Muscle of leg (tissue), 11 donors: ENCODE results near the gene CCDC6. TPM values are rescaled to one million over a fixed set of nuclear protein-coding genes. Genes with fewer than 3 reads are reported as not detected.

Source experiments
- DNase-seq: peaks from one replicate; pipeline ENCODE4 v3.0.0; 2013
- H3K27ac ChIP-seq: one replicate; pipeline ENCODE4 v1.5.1; 2013; ENCODE audit warnings: mild to moderate bottlenecking, low read length, control low read depth
- H3K27me3 ChIP-seq: one replicate; pipeline ENCODE4 v1.6.1; 2013; ENCODE audit warnings: low read length; ENCODE audit not compliant: control insufficient read depth, insufficient read depth
- H3K36me3 ChIP-seq: one replicate; pipeline ENCODE4 v1.6.1; 2013; ENCODE audit warnings: low read length; ENCODE audit not compliant: control insufficient read depth, insufficient read depth
- H3K4me1 ChIP-seq: one replicate; pipeline ENCODE4 v1.6.1; 2013; ENCODE audit warnings: low read length; ENCODE audit not compliant: control insufficient read depth, insufficient read depth
- H3K4me3 ChIP-seq: one replicate; pipeline ENCODE4 v1.5.1; 2013; ENCODE audit warnings: low read length, control low read depth
- H3K9me3 ChIP-seq: replicated peaks from 2 replicates; pipeline ENCODE4 v1.6.1; 2013; ENCODE audit warnings: low read depth, low read length; ENCODE audit not compliant: control insufficient read depth
- WGBS: methylation state at CpG from one replicate; pipeline ENCODE4 v1.1.5; 2013; ENCODE audit warnings: missing lambda C conversion rate; ENCODE audit not compliant: insufficient coverage; 5-methylcytosine and 5-hydroxymethylcytosine counted together
- polyA plus RNA-seq, 8 donors: library from polyadenylated mRNA; unstranded; fragments of 120-200 nt; gene quantifications; one replicate each; pipeline versions ENCODE4 v1.2.1 to v1.2.3, GENCODE V29; 2013; ENCODE audit warnings: inconsistent platforms in 1 of 8, low replicate concordance in 1 of 8; ENCODE audit not compliant: insufficient read length in 8 of 8, insufficient read depth in 1 of 8
- total RNA-seq: library from RNA; stranded (reverse); fragments of 120-200 nt; gene quantifications from one replicate; pipeline ENCODE4 v1.2.4, GENCODE V29; 2013

Gene CCDC6
- total and polyA plus RNA-seq, 9 donors: 13.5 to 23.2 (median 18.4) TPM

GRCh38 chr10:59898125-59898835, 8.1 kb downstream of the CCDC6 start:
- Histone ChIP-seq H3K4me1 (peaks cover 13% of the 10 kb centered on the region), H3K27me3 (no peaks in the 10 kb centered on the region), H3K36me3 (peaks cover 5% of the 10 kb centered on the region), H3K27ac (no peak overlapping the region), H3K9me3 (no peaks in the 10 kb centered on the region), H3K4me3 (no peak overlapping the region)
- DNase-seq: no peak
- 71% methylated on average over 1 of the region's 6 CpGs for WGBS

GRCh38 chr10:59896191-59896590, 10.2 kb downstream of the CCDC6 start:
- H3K27me3 ChIP-seq: no peaks in the 10 kb centered on the region
- H3K9me3 ChIP-seq: no peaks in the 10 kb centered on the region
- peaks cover 13% of the 10 kb centered on the region for H3K4me1 ChIP-seq
- no CpG with 5 or more reads among the region's 1 CpG for WGBS
- H3K36me3 ChIP-seq: peaks cover 7% of the 10 kb centered on the region
- DNase-seq: no peak
- H3K4me3 ChIP-seq: no peak overlapping the region
- H3K27ac ChIP-seq: no peak overlapping the region

GRCh38 chr10:59895629-59896116, 10.7 kb downstream of the CCDC6 start:
- WGBS: 53% methylated on average over 6 of the region's 10 CpGs
- Histone ChIP-seq H3K27ac (no peak overlapping the region), H3K4me1 (peaks cover 13% of the 10 kb centered on the region)

GRCh38 chr10:59894114-59894513, 12.2 kb downstream of the CCDC6 start:
- peak; percentile 53 for DNase-seq
- H3K27me3 ChIP-seq: no peaks in the 10 kb centered on the region
- H3K4me1 ChIP-seq: peaks cover 13% of the 10 kb centered on the region
- H3K4me3 ChIP-seq: no peak overlapping the region
- H3K36me3 ChIP-seq: peaks cover 8% of the 10 kb centered on the region
- WGBS: no CpG with 5 or more reads among the region's 4 CpGs
- no peak overlapping the region for H3K27ac ChIP-seq
- H3K9me3 ChIP-seq: no peaks in the 10 kb centered on the region

More at GRCh38 chr10:59895629-59896116, 10.7 kb downstream of the CCDC6 start:
- H3K36me3 ChIP-seq: peaks cover 7% of the 10 kb centered on the region
- no peak overlapping the region for H3K4me3 ChIP-seq
- H3K9me3 ChIP-seq: no peaks in the 10 kb centered on the region
- no peak for DNase-seq
- no peaks in the 10 kb centered on the region for H3K27me3 ChIP-seq

GRCh38 chr10:59892697-59893096, 13.7 kb downstream of the CCDC6 start:
- Histone ChIP-seq H3K4me3 (no peak overlapping the region), H3K27ac (no peak overlapping the region), H3K9me3 (no peaks in the 10 kb centered on the region), H3K36me3 (peaks cover 10% of the 10 kb centered on the region), H3K4me1 (peaks cover 12% of the 10 kb centered on the region), H3K27me3 (no peaks in the 10 kb centered on the region)
- whole genome bisulfite sequencing: no CpG with 5 or more reads among the region's 3 CpGs
- no peak for DNase-seq

GRCh38 chr10:59891936-59892335, 14.4 kb downstream of the CCDC6 start:
- no peaks in the 10 kb centered on the region for H3K9me3 ChIP-seq
- peaks cover 12% of the 10 kb centered on the region for H3K36me3 ChIP-seq
- DNase-seq: no peak
- no peak overlapping the region for H3K4me3 ChIP-seq
- H3K27ac ChIP-seq: no peak overlapping the region
- no peaks in the 10 kb centered on the region for H3K27me3 ChIP-seq
- no CpG with 5 or more reads among the region's 4 CpGs for WGBS
- peaks cover 11% of the 10 kb centered on the region for H3K4me1 ChIP-seq

- Histone ChIP-seq H3K9me3 (no peaks in the 10 kb centered on the region), H3K27ac (no peak overlapping the region), H3K27me3 (no peaks in the 10 kb centered on the region), H3K4me1 (peaks cover 11% of the 10 kb centered on the region), H3K36me3 (peaks cover 12% of the 10 kb centered on the region), H3K4me3 (no peak overlapping the region)
- DNase-seq: no peak
- WGBS: no CpG with 5 or more reads among the region's 3 CpGs
Measured at GRCh38 chr10:59891349-59891748, 15.0 kb downstream of the CCDC6 start.

GRCh38 chr10:59888781-59889435, 17.4 kb downstream of the CCDC6 start:
- Histone ChIP-seq H3K36me3 (peaks cover 12% of the 10 kb centered on the region), H3K9me3 (no peaks in the 10 kb centered on the region), H3K27ac (no peak overlapping the region), H3K4me1 (peaks cover 3% of the 10 kb centered on the region), H3K27me3 (no peaks in the 10 kb centered on the region), H3K4me3 (no peak overlapping the region)
- DNase-seq: no peak
- WGBS: 48% methylated on average over 2 of the region's 4 CpGs

GRCh38 chr10:59887972-59888640, 18.2 kb downstream of the CCDC6 start:
- no peak for DNase-seq
- Histone ChIP-seq H3K4me3 (no peak overlapping the region), H3K27ac (no peak overlapping the region), H3K9me3 (no peaks in the 10 kb centered on the region), H3K27me3 (no peaks in the 10 kb centered on the region), H3K36me3 (peaks cover 12% of the 10 kb centered on the region), H3K4me1 (no peaks in the 10 kb centered on the region)
- 83% methylated on average over 6 of the region's 6 CpGs for WGBS

- H3K4me1 ChIP-seq: no peaks in the 10 kb centered on the region
Measured at GRCh38 chr10:59887006-59887405, 19.4 kb downstream of the CCDC6 start.

More at GRCh38 chr10:59887006-59887405, 19.4 kb downstream of the CCDC6 start:
- H3K27ac ChIP-seq: no peak overlapping the region
- no peaks in the 10 kb centered on the region for H3K9me3 ChIP-seq
- WGBS: 100% methylated on average over 1 of the region's 5 CpGs
- H3K4me3 ChIP-seq: no peak overlapping the region
- peaks cover 12% of the 10 kb centered on the region for H3K36me3 ChIP-seq
- no peak for DNase-seq
- H3K27me3 ChIP-seq: no peaks in the 10 kb centered on the region
